ENCODE measurements around the gene ABHD3. TPM values are rescaled to one million over a fixed set of nuclear protein-coding genes. Genes with fewer than 3 reads are reported as not detected.
"Not testable (repeated sequence)": the region's sequence is repeated elsewhere in the genome, so short reads cannot be mapped to it uniquely, and the experiment has no call there.

ABHD3 gene
- total RNA-seq, 4 donors from 2014 or later: 4.9 to 9.5 (median 5.1) TPM

DNA sequence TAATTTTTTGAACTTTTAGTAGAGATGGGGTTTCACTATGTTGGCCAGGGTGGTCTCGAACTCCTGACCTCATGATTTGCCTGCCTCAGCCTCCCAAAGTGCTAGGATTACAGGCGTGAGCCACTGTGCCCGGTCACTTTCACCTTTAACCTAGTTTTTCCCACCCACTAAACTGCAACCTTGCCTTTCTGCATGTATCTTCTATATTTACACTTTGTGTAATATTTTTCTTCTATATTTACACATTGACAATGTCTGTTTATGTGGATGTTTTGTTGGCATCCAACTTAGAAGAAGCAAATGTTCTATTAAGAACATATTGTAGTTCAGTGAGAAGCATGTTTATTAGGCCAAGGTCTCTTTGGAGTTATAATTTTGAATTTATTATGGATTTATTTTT, 65.8 kb downstream of the ABHD3 start:
- WGBS, 2 donors: 82 to 89% methylated on average over 3 of the region's 3 CpGs
- intact Hi-C loops (cut with DNase I; ENCODE audit: low total_unique reads): no loop called here
- TF ChIP-seq POLR2A (IDR thresholded peaks at IDR 0.05): no peak
- TF ChIP-seq, protein P1, sequence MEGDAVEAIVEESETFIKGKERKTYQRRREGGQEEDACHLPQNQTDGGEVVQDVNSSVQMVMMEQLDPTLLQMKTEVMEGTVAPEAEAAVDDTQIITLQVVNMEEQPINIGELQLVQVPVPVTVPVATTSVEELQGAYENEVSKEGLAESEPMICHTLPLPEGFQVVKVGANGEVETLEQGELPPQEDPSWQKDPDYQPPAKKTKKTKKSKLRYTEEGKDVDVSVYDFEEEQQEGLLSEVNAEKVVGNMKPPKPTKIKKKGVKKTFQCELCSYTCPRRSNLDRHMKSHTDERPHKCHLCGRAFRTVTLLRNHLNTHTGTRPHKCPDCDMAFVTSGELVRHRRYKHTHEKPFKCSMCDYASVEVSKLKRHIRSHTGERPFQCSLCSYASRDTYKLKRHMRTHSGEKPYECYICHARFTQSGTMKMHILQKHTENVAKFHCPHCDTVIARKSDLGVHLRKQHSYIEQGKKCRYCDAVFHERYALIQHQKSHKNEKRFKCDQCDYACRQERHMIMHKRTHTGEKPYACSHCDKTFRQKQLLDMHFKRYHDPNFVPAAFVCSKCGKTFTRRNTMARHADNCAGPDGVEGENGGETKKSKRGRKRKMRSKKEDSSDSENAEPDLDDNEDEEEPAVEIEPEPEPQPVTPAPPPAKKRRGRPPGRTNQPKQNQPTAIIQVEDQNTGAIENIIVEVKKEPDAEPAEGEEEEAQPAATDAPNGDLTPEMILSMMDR (IDR thresholded peaks at IDR 0.05): no peak
- no peak overlapping the region for H3K4me3 ChIP-seq (ENCODE audit: low read depth, poor library complexity, severe bottlenecking)
- DNase-seq (ENCODE audit: low spot score in 2 of 2): no peak

DNA sequence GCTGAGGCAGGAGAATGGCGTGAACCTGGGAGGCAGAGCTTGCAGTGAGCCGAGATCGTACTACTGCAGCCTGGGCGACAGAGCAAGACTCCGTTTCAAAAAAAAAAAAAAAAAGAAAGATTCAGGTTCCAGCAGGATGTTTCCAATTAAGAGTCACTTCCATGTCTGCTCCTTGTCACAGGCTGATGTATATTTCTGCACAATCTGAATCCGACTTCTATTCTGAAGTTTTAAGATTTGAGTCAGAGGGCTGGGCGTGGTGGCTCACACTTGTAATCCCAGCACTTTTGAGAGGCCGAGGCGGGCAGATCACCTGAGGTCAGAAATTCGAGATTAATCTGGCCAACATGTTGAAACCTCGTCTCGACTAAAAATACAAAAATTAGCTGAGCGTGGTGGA, 67.8 kb downstream of the ABHD3 start:
- H3K4me3 ChIP-seq (ENCODE audit: low read depth, poor library complexity, severe bottlenecking): no peak overlapping the region
- intact Hi-C loops (cut with DNase I; ENCODE audit: low total_unique reads): no loop called here
- DNase-seq (ENCODE audit: low spot score in 2 of 2): no peak
- TF ChIP-seq, protein P1 (IDR thresholded peaks at IDR 0.05): no peak
- TF ChIP-seq POLR2A (IDR thresholded peaks at IDR 0.05): no peak
- 79 to 84% methylated on average over 13 of the region's 13 CpGs for WGBS, 2 donors

DNA sequence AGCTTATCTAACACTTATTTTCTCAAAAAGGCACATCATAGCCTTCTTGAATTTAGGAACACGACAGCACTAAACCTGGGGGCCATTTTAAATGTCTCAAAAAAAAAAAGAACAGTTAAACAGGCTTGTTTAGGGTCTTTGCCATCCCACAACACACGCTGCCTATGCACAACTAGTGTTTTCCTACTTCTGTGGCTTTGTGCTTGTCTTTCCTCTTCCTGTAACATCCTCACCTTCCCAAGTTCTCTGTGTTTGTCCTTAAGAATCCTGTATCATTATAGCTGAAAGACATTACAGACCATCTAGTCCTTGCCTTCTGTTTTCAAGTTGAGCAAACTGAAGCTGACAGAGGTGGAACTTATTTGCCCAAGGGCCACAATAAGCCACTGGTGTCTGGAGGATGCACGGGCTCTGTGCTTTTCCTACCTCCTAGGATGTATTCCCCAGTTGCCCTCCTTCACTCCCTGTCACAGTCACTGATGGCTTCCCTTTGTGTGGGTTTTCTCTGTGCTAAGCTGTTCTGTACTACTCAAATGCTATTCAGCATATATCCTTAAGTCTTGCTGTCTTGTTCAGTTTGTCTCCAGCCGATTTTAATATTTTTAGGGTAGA, 69.9 kb downstream of the ABHD3 start:
- TF ChIP-seq, protein P1 (IDR thresholded peaks at IDR 0.05): no peak
- no peak for TF ChIP-seq POLR2A (IDR thresholded peaks at IDR 0.05)
- WGBS, 2 donors: 88% methylated on average over 4 of the region's 4 CpGs
- intact Hi-C loops (cut with DNase I; ENCODE audit: low total_unique reads): no loop called here
- no peak overlapping the region for H3K4me3 ChIP-seq (ENCODE audit: low read depth, poor library complexity, severe bottlenecking)
- DNase-seq (ENCODE audit: low spot score in 2 of 2): no peak

DNA sequence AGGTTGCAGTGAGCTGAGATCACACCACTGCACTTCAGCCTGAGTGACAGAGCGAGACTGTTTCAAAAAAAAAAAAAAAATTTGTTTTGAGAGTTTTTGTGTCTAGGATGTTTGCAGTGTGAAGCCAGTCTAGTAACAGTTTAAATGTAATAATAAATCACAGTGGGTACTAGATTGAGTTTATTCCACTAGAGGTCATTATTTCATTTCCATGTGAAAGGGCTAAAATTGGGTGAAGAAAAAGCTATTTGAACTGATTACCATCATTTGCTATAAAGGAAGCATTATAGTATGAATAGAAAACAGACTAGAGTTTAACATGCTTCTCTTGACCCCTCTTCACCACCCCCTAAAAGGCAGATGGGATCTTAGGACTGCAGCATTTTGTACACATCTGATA, 72.2 kb downstream of the ABHD3 start:
- no peak overlapping the region for H3K4me3 ChIP-seq (ENCODE audit: low read depth, poor library complexity, severe bottlenecking)
- DNase-seq (ENCODE audit: low spot score in 2 of 2): no peak
- intact Hi-C loops (cut with DNase I; ENCODE audit: low total_unique reads): no loop called here
- WGBS, 2 donors: 100% methylated on average over 1 of the region's 1 CpG
- TF ChIP-seq, protein P1 (IDR thresholded peaks at IDR 0.05): no peak
- TF ChIP-seq POLR2A (IDR thresholded peaks at IDR 0.05): no peak

DNA sequence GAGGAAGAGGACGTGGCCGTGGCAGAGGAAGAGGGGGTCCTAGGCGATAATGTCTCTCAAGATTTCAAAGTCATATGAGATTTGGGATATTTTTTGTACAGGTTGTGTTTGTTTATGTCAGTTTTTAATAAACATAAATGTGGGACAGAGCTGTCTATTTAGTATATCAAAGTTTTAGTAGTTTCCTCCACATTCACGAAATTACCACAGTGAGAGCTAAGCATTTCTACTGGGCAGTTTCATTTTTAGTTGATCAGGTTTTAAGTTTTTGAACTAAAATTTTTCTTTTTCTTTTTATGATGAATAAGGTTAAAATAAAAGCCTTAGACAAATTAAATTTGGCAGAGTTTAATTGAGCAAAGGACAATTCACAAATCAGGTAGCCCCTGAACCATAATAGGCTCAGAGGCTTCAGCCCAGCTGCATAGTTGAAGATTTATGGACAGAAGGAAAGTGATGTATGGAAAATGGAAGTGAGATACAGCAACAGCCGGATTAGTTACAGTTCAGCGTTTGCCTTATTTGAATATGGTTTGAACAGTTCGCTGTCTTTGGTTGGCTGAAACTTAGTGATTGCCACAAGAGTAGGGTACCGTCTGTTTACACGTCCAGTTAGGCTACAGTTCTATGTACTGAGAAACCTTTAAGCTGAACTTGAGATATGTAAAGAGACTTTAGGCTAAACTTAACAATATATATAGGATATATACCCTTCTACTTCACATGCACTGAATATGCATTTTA, 75.3 kb downstream of the ABHD3 start:
- DNase-seq (ENCODE audit: low spot score in 2 of 2): no peak
- WGBS, 2 donors: 79 to 86% methylated on average over 9 of the region's 9 CpGs
- H3K4me3 ChIP-seq (ENCODE audit: low read depth, poor library complexity, severe bottlenecking): no peak overlapping the region
- intact Hi-C loops (cut with DNase I; ENCODE audit: low total_unique reads): no loop called here
- no peak for TF ChIP-seq POLR2A (IDR thresholded peaks at IDR 0.05)
- TF ChIP-seq, protein P1 (IDR thresholded peaks at IDR 0.05): no peak

DNA sequence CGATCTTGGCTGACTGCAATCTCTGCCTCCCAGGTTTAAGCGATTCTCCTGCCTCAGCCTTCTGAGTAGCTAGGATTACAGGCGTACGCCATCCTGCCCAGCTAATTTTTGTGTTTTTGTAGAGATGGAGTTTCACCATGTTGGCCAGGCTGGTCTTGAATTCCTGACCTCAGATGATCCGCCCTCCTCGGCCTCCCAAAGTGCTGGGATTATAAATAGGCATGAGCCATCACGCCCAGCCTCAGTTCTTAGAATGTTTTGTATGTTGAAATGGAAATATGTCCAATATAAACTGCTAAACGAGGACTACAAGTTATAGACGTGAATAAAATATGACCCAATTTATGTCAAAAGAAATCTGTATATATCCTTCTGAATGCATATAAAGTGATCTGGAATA, 82.9 kb downstream of the ABHD3 start:
- intact Hi-C loops (cut with DNase I; ENCODE audit: low total_unique reads); H3K4me3 ChIP-seq (ENCODE audit: low read depth, poor library complexity, severe bottlenecking); DNase-seq (ENCODE audit: low spot score in 2 of 2): not testable (repeated sequence)
- 93 to 94% methylated on average over 9 of the region's 9 CpGs for WGBS, 2 donors

Measured in lower leg skin (tissue), 4 donors.